HepG2 (cell line): ENCODE data around the gene GPR162. TPM values are rescaled to one million over a fixed set of nuclear protein-coding genes. Genes with fewer than 3 reads are reported as not detected.

Experiments used
- ATAC-seq: fragments of 200-7000 bp; cut with Tn5 transposase; 3 replicates; pipeline ENCODE4 v1.9.1; 2020; ENCODE audit warnings: mild to moderate bottlenecking, moderate library complexity
- BruUV-seq: library from RNA; stranded (reverse); fragments of 400-500 nt; replicated peaks from 2 replicates; lab custom pipeline; 2021; lab: Mats Ljungman, UMichigan
- CTCF ChIA-PET: fragments of 300-600 bp; formaldehyde crosslinking; extraction: SDS; loops from one replicate; lab custom pipeline; 2021; ENCODE audit warnings: low total read pairs, inconsistent platforms, low intra/inter-chr PET ratio; lab: Yijun Ruan, JAX
- POLR2A ChIA-PET: fragments of 350-600 bp; sonication (Branson Sonifier 250); formaldehyde crosslinking; loops from one replicate; lab custom pipeline; 2020; ENCODE audit warnings: antibody characterized with exemption, inconsistent platforms; lab: Yijun Ruan, JAX
- DNase-seq: peaks from one replicate; pipeline ENCODE4 v3.0.0-alpha.2; 2015; ENCODE audit warnings: low spot score
- FAIRE-seq: peaks from 3 replicates; lab custom pipeline; 2011; peaks lifted over from hg19 to GRCh38; lab: Jason Lieb, UNC
- H2AFZ ChIP-seq: one replicate; pipeline ENCODE4 v1.6.1; 2011; ENCODE audit warnings: low read length, inconsistent platforms
- H3K27ac ChIP-seq: fragments of 300-600 bp; 3 replicates; pipeline ENCODE4 v1.8.0; 2011; ENCODE audit warnings: mixed run types, mild to moderate bottlenecking, mixed read lengths, low read length, inconsistent platforms; ENCODE audit not compliant: insufficient read depth; ENCODE audit errors: extremely low read length
- H3K27me3 ChIP-seq, 2 experiments: fragments of 200-600 bp in 1 of 2; 2 replicates in 1 of 2; 3 replicates in 1 of 2; pipeline versions ENCODE4 v1.6.0 to v1.8.0; 2011; ENCODE audit warnings: low read length in 2 of 2, mild to moderate bottlenecking in 2 of 2, moderate library complexity in 2 of 2, inconsistent platforms in 1 of 2; ENCODE audit not compliant: insufficient read depth in 2 of 2, control insufficient read depth in 1 of 2
- H3K36me3 ChIP-seq, 2 experiments: fragments of 200-600 bp in 1 of 2; replicated peaks in 1 of 2; 2 replicates in 1 of 2; 3 replicates in 1 of 2; pipeline versions ENCODE4 v1.5.1 to v1.8.0; 2011; ENCODE audit warnings: low read length in 2 of 2, inconsistent platforms in 1 of 2; ENCODE audit not compliant: insufficient read depth in 2 of 2, control insufficient read depth in 1 of 2
- H3K4me1 ChIP-seq: 2 replicates; pipeline ENCODE4 v1.5.1; 2012; ENCODE audit warnings: low read length, inconsistent platforms; ENCODE audit not compliant: insufficient read depth
- H3K4me2 ChIP-seq: 2 replicates; pipeline ENCODE4 v1.6.0; 2011; ENCODE audit warnings: low read depth, low read length, inconsistent platforms
- H3K4me3 ChIP-seq, 3 experiments: fragments of 200-600 bp in 1 of 3; sonication (generic), shearing (Covaris generic) in 1 of 3; replicated peaks in 1 of 3; 2 replicates each; pipeline ENCODE4 v1.5.1; 2011 to 2016; ENCODE audit warnings: low read length in 3 of 3, inconsistent platforms in 2 of 3, low read depth in 2 of 3, mild to moderate bottlenecking in 2 of 3, control low read depth in 1 of 3, mixed read lengths in 1 of 3; ENCODE audit not compliant: insufficient read depth in 1 of 3
- H3K79me2 ChIP-seq: one replicate; pipeline ENCODE4 v1.6.1; 2011; ENCODE audit warnings: low read length, inconsistent platforms; ENCODE audit not compliant: insufficient read depth
- H3K9ac ChIP-seq: 2 replicates; pipeline ENCODE4 v1.6.0; 2011; ENCODE audit warnings: mild to moderate bottlenecking, low read depth, low read length, inconsistent platforms; ENCODE audit not compliant: insufficient read depth
- H3K9me3 ChIP-seq: 2 replicates; pipeline ENCODE4 v1.5.1; 2012; ENCODE audit warnings: mild to moderate bottlenecking, low read length
- H4K20me1 ChIP-seq: 2 replicates; pipeline ENCODE4 v1.6.0; 2011; ENCODE audit warnings: inconsistent platforms, mild to moderate bottlenecking, low read length, moderate library complexity; ENCODE audit not compliant: insufficient read depth
- ARID3A ChIP-seq: IDR thresholded peaks from 2 replicates; pipeline ENCODE4 v1.6.1; 2012; ENCODE audit warnings: low read depth, low read length, improper control_type of control experiment
- PAWR ChIP-seq: sonication (generic); formaldehyde crosslinking; IDR thresholded peaks from 2 replicates; pipeline ENCODE4 v1.4.0; 2020; ENCODE audit warnings: missing genetic modification reagents, mild to moderate bottlenecking, borderline replicate concordance
- PHF21A ChIP-seq: sonication (generic); formaldehyde crosslinking; IDR thresholded peaks from 2 replicates; pipeline ENCODE4 v1.5.0; 2020; ENCODE audit warnings: mild to moderate bottlenecking, missing genetic modification reagents
- PPARG ChIP-seq: conservative IDR thresholded peaks from 2 replicates; pipeline ENCODE4 v1.6.1; 2016; ENCODE audit warnings: missing biosample characterization, missing genetic modification reagents
- SRSF4 ChIP-seq: fragments of 200-400 bp; formaldehyde crosslinking; IDR thresholded peaks from one replicate; pipeline ENCODE4 v1.6.1; 2018; ENCODE audit warnings: mild to moderate bottlenecking, low read depth, low read length, moderate library complexity; ENCODE audit not compliant: poor library complexity, severe bottlenecking
- YEATS4 ChIP-seq: sonication (generic); formaldehyde crosslinking; IDR thresholded peaks from 2 replicates; pipeline ENCODE4 v1.4.0; 2020; ENCODE audit warnings: missing genetic modification reagents, borderline replicate concordance
- ZBTB25 ChIP-seq: IDR thresholded peaks from 2 replicates; pipeline ENCODE4 v1.6.1; 2018; ENCODE audit warnings: missing genetic modification reagents
- ZNF143 ChIP-seq: sonication (generic); formaldehyde crosslinking; IDR thresholded peaks from 2 replicates; pipeline ENCODE4 v1.4.0; 2020; ENCODE audit warnings: missing genetic modification reagents
- ZNF503 ChIP-seq: sonication (generic); formaldehyde crosslinking; IDR thresholded peaks from 2 replicates; pipeline ENCODE4 v1.4.0; 2020; ENCODE audit warnings: missing genetic modification reagents
- ZNF737 ChIP-seq: sonication (generic); formaldehyde crosslinking; IDR thresholded peaks from 2 replicates; pipeline ENCODE4 v1.5.0; 2020; ENCODE audit warnings: missing genetic modification reagents, mild to moderate bottlenecking, borderline replicate concordance
- ZNF772 ChIP-seq: sonication (generic); formaldehyde crosslinking; IDR thresholded peaks from 2 replicates; pipeline ENCODE4 v1.5.0; 2020; ENCODE audit warnings: mild to moderate bottlenecking, missing genetic modification reagents
- WGBS: methylation state at CpG from one replicate; pipeline ENCODE4 v1.1.6; 2017; ENCODE audit warnings: low lambda C conversion rate; 5-methylcytosine and 5-hydroxymethylcytosine counted together
- in situ Hi-C: cut with HindIII; loops from 2 replicates; pipeline ENCODE4 v1.10.0; 2017; ENCODE audit warnings: low pct_unique_long_range_greater_than_20kb; ENCODE audit not compliant: extremely low pct_ligation_motif_present
- intact Hi-C: fragments of 100-400 bp; cut with micrococcal nuclease; formaldehyde crosslinking; loops from one replicate; pipeline ENCODE4 v1.10.0; 2022; ENCODE audit not compliant: unreplicated experiment
- polyA plus RNA-seq, 8 experiments: library from polyadenylated mRNA; depleted of rRNA in 3 of 8; stranded (reverse) in 7 of 8; unstranded in 1 of 8; fragments of >200 nt; fragmentation: Illumina TruSeq in 4 of 8; extraction: Trizol in 4 of 8; gene quantifications; 2 replicates each; pipeline versions ENCODE4 v1.2.1 to v1.2.3, GENCODE V29; 2011 to 2016; ENCODE audit warnings: low read depth in 4 of 8, missing spikeins in 1 of 8, mixed read lengths in 1 of 8; ENCODE audit not compliant: insufficient read depth in 1 of 8
- total RNA-seq, 5 experiments: library from RNA; depleted of rRNA; stranded (reverse); fragments of >200 nt; fragmentation: Illumina TruSeq; extraction: Trizol; gene quantifications; 2 replicates each; pipeline ENCODE4 v1.2.3, GENCODE V29; 2016; ENCODE audit warnings: low read depth in 1 of 5
- TF ChIP-seq, protein P1 (sequence below): sonication (generic); formaldehyde crosslinking; IDR thresholded peaks from 2 replicates; pipeline ENCODE4 v1.9.0; 2022; ENCODE audit warnings: low read depth, missing genetic modification reagents

Gene GPR162
- total and polyA plus RNA-seq, 2 of the 13 experiments (the other 11 are each of a cell fraction or from before 2014, with no cell fraction given), result 0.08 TPM; not detected in 1

DNA sequence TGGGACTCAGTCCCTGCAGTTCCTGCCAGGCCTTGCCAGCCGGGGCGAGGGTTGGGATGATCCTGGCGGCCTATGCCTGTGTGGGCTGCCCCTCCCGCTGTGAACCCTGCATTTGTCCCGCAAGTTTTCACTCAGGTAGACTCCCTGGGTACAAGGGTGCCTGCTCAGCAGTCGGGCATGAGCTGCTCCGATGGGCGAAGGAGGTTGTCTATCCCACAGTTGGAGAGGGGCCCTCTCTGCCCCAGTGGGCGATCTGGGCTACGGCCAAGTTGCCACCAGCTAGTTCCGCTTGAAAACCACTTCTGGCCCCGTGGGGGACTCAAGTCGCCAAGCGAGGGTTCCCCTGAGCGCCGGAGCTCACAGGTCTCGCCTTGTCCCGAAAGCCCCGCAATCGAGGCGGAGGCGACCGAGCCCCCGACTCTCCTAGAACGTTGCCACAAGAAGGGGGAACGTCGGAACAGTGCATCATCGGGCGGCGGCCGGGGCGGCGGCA lies 45.3 kb downstream of the GPR162 start (continued):
- TF ChIP-seq ZBTB25, result no peak

DNA sequence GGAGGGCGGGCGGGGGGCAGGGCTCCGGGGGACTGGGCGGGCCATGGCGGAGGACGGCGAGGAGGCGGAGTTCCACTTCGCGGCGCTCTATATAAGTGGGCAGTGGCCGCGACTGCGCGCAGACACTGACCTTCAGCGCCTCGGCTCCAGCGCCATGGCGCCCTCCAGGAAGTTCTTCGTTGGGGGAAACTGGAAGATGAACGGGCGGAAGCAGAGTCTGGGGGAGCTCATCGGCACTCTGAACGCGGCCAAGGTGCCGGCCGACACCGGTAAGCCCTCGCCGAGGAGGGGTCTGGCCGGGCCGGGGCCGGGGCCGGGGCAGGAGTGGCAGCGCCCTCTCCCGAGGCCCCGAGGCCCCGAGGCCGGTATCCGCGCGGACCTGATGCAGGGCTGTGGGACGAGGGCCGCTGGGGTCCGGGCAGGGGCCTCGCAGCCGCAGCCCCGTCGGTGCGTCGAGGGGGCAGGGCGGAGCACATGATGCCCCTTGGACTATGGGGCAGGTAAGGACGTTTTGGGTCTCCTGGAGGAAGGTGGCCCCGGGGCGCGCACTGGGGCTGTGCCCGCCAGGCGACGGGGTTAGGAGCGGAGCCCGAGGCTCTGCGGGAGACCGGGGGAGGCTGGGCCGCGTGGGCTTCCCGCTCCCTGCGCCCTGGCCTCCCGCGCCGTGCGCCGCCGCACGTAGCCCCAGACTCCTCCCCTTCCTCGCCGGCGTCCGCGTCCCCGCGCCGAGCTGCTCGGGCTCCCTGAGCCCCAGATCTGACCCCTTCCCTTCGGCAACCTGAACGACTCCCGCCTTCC lies 46.0 kb downstream of the GPR162 start, which contains the start of gene TPI1:
Gene TPI1, plus strand, starts transcription at position 119 of the 798 bp plus-strand sequence. Its CDS starts 36 bp downstream, at position 155.
- POLR2A ChIA-PET, result interaction anchor here (0.5 to 6.0 kb wide), 19 partner anchors 13 to 1039 kb away, joined by 3 to 132 read pairs (median 5); partner anchors contain the start of genes C12orf57, CDCA3, ENO2 and RNU7-1
- FAIRE-seq, result no peak
- ATAC-seq, result peak; percentile 73
- intact Hi-C loops (loop anchor here (2.0 kb wide), 1 partner anchor 15 kb away; the partner anchor contains the start of gene USP5), in situ Hi-C loops (no loop called here)
- CTCF ChIA-PET, result no interaction called here
- no peaks in the 10 kb centered on the region for H3K9me3 ChIP-seq
- peak within 1 kb of the TSS; percentile 88 to 96 (median 92) for H3K4me3 ChIP-seq
- 1% methylated on average over 17 of the region's 86 CpGs for WGBS
- peak; percentile 39 for DNase-seq
- peak within 1 kb of the TSS; percentile 98 for H3K4me2 ChIP-seq
- H3K27ac ChIP-seq, result peak within 1 kb of the TSS; percentile 87
- H4K20me1 ChIP-seq, result peaks cover 44% of the 10 kb centered on the region
- H3K36me3 ChIP-seq, result peaks cover 17 to 34% of the 10 kb centered on the region in 2 experiments
- H2AFZ ChIP-seq, result no peak within 1 kb of the TSS
- H3K79me2 ChIP-seq, result peaks cover 29% of the 10 kb centered on the region
- no peaks in the 10 kb centered on the region; a peak in 1 of 5 replicates for H3K27me3 ChIP-seq
- H3K4me1 ChIP-seq, result peaks cover 45% of the 10 kb centered on the region
- peak within 1 kb of the TSS; percentile 95 for H3K9ac ChIP-seq
- no TSS peak for BruUV-seq
- peak; percentile 10; the same call in 1 of the 2 replicates for TF ChIP-seq PPARG
- TF ChIP-seq SRSF4, result no peak
- no peak for TF ChIP-seq ZNF737 (CRISPR knock-in tag)
- peak; percentile 66 for TF ChIP-seq YEATS4 (CRISPR knock-in tag)
- TF ChIP-seq ZNF503 (CRISPR knock-in tag), result 0 out of 2 replicates have a peak, but pooled peaks have one; percentile 35
- TF ChIP-seq, protein P1, sequence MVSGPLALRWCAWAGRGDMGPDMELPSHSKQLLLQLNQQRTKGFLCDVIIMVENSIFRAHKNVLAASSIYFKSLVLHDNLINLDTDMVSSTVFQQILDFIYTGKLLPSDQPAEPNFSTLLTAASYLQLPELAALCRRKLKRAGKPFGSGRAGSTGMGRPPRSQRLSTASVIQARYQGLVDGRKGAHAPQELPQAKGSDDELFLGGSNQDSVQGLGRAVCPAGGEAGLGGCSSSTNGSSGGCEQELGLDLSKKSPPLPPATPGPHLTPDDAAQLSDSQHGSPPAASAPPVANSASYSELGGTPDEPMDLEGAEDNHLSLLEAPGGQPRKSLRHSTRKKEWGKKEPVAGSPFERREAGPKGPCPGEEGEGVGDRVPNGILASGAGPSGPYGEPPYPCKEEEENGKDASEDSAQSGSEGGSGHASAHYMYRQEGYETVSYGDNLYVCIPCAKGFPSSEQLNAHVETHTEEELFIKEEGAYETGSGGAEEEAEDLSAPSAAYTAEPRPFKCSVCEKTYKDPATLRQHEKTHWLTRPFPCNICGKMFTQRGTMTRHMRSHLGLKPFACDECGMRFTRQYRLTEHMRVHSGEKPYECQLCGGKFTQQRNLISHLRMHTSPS (CRISPR knock-in tag), result no peak
- TF ChIP-seq ZNF772 (CRISPR knock-in tag), result no peak; the same call in 1 of the 2 replicates
- TF ChIP-seq ARID3A, result no peak
- TF ChIP-seq PAWR, result no peak
- TF ChIP-seq ZNF143 (CRISPR knock-in tag), result no peak
- no peak for TF ChIP-seq PHF21A (CRISPR knock-in tag)
